BE2C (cell line): ENCODE data around the gene DMTF1. TPM values are rescaled to one million over a fixed set of nuclear protein-coding genes. Genes with fewer than 3 reads are reported as not detected.
A peak's percentile ranks its signal among the peaks of the same experiment; 100 is the strongest.

Experiments
- DNase-seq: peaks from one replicate; pipeline ENCODE4 v3.0.0-alpha.2; 2020
- H3K27me3 ChIP-seq: fragments of 250-450 bp; sonication (Bioruptor Pico); 2 replicates; pipeline ENCODE4 v1.5.1; 2020; ENCODE audit warnings: mild to moderate bottlenecking
- H3K36me3 ChIP-seq: fragments of 250-450 bp; sonication (Bioruptor Pico); 2 replicates; pipeline ENCODE4 v1.5.1; 2020; ENCODE audit warnings: mild to moderate bottlenecking
- H3K4me1 ChIP-seq: fragments of 250-450 bp; sonication (Bioruptor Pico); 2 replicates; pipeline ENCODE4 v1.5.1; 2020
- H3K4me3 ChIP-seq: 2 replicates; pipeline ENCODE4 v1.5.1; 2011; ENCODE audit warnings: low read depth, low read length
- H3K9me3 ChIP-seq: fragments of 250-450 bp; sonication (Bioruptor Pico); 2 replicates; pipeline ENCODE4 v1.5.1; 2020
- CTCF ChIP-seq: IDR thresholded peaks from 2 replicates; pipeline ENCODE4 v1.5.1; 2012; ENCODE audit warnings: mild to moderate bottlenecking, low read depth, low read length
- polyA plus RNA-seq: library from polyadenylated mRNA; unstranded; fragments of >200 nt; gene quantifications from one replicate; pipeline ENCODE4 v1.2.1, GENCODE V29; 2012; ENCODE audit warnings: low read depth, missing spikeins; ENCODE audit not compliant: insufficient read length, insufficient read depth

DMTF1 gene
- 86.9 TPM for polyA plus RNA-seq

- Histone ChIP-seq H3K9me3 (no peaks in the 10 kb centered on the region), H3K36me3 (peaks cover 4% of the 10 kb centered on the region), H3K4me3 (peak within 1 kb of the TSS; percentile 73), H3K27me3 (no peaks in the 10 kb centered on the region), H3K4me1 (no peaks in the 10 kb centered on the region; the same call in none of the 2 replicates)
- DNase-seq = peak; percentile 95
- no peak for TF ChIP-seq CTCF
Observed at GRCh38 chr7:87152112-87152896, at the start of gene DMTF1. Gene DMTF1 (plus strand): TSS chr7:87152453. CDS start chr7:87164942, 12,489 bp downstream.

- H3K9me3 ChIP-seq = no peaks in the 10 kb centered on the region
- H3K4me3 ChIP-seq = no peak overlapping the region
- H3K27me3 ChIP-seq = no peaks in the 10 kb centered on the region
- no peaks in the 10 kb centered on the region for H3K36me3 ChIP-seq
- TF ChIP-seq CTCF = no peak
- H3K4me1 ChIP-seq = no peaks in the 10 kb centered on the region
- DNase-seq = no peak
Observed at GRCh38 chr7:87105401-87105800, 46.9 kb upstream of the DMTF1 start.

- no peaks in the 10 kb centered on the region for H3K4me1 ChIP-seq
- no peaks in the 10 kb centered on the region for H3K27me3 ChIP-seq
- no peaks in the 10 kb centered on the region for H3K36me3 ChIP-seq
- TF ChIP-seq CTCF = no peak
- no peak overlapping the region for H3K4me3 ChIP-seq
- no peak for DNase-seq
- H3K9me3 ChIP-seq = no peaks in the 10 kb centered on the region
Observed at GRCh38 chr7:87106974-87107612, 45.2 kb upstream of the DMTF1 start.

- no peaks in the 10 kb centered on the region for H3K36me3 ChIP-seq
- no peaks in the 10 kb centered on the region for H3K27me3 ChIP-seq
- no peak for DNase-seq
- H3K4me3 ChIP-seq = no peak overlapping the region
- H3K9me3 ChIP-seq = no peaks in the 10 kb centered on the region
- H3K4me1 ChIP-seq = no peaks in the 10 kb centered on the region
- no peak for TF ChIP-seq CTCF
Observed at GRCh38 chr7:87107949-87108776, 44.1 kb upstream of the DMTF1 start.

GRCh38 chr7:87110778-87111177 is 41.5 kb upstream of the DMTF1 start:
- no peak for DNase-seq
- no peaks in the 10 kb centered on the region for H3K36me3 ChIP-seq
- no peaks in the 10 kb centered on the region for H3K9me3 ChIP-seq
- no peak for TF ChIP-seq CTCF
- H3K27me3 ChIP-seq = no peaks in the 10 kb centered on the region
- H3K4me1 ChIP-seq = no peaks in the 10 kb centered on the region
- H3K4me3 ChIP-seq = no peak overlapping the region
